Colonic mucosa (tissue), 4 donors: ENCODE measurements around the gene DTD2. TPM values are rescaled to one million over a fixed set of nuclear protein-coding genes. Genes with fewer than 3 reads are reported as not detected.

ENCODE experiments used
- DNase-seq: peaks from one replicate; pipeline ENCODE4 v3.0.0-alpha.2; 2020
- H3K27ac ChIP-seq: fragments of 200-600 bp; one replicate; pipeline ENCODE4 v1.8.0; 2021
- H3K27me3 ChIP-seq: fragments of 200-600 bp; one replicate; pipeline ENCODE4 v1.8.0; 2021
- H3K36me3 ChIP-seq: fragments of 200-600 bp; one replicate; pipeline ENCODE4 v1.8.0; 2021
- H3K4me1 ChIP-seq: fragments of 200-600 bp; one replicate; pipeline ENCODE4 v1.8.0; 2021; ENCODE audit warnings: mild to moderate bottlenecking
- H3K4me3 ChIP-seq: fragments of 200-600 bp; one replicate; pipeline ENCODE4 v1.8.0; 2021
- H3K9ac ChIP-seq, 2 donors: one replicate each; pipeline ENCODE4 v1.7.0; 2013; ENCODE audit warnings: control low read depth in 2 of 2, low read depth in 2 of 2, low read length in 2 of 2
- H3K9me3 ChIP-seq: fragments of 200-600 bp; one replicate; pipeline ENCODE4 v1.8.0; 2021
- CTCF ChIP-seq: fragments of 200-600 bp; IDR thresholded peaks from one replicate; pipeline ENCODE4 v1.8.0; 2022; ENCODE audit warnings: antibody characterized with exemption, mild to moderate bottlenecking
- intact Hi-C: fragments of 100-400 bp; cut with DNase I; formaldehyde crosslinking; loops from one replicate; pipeline ENCODE4 v1.14.1; 2022
- total RNA-seq, 2 donors: library from RNA; stranded (reverse); fragmentation: NEBNext Ultra II Directional in 1 of 2; extraction: Animal tissue kit (Norgen Biotek cat#: 25700) in 1 of 2; gene quantifications; one replicate each; pipeline ENCODE4 v1.2.1, GENCODE V29; 2021
- donor health status: healthy.
- donor health status: DM: no; HTN: no; CAD: no.
- donor health status: DM: no; HTN: no; CAD: no.

The DTD2 gene
- total RNA-seq, 2 donors from 2014 or later, result 13.7 to 16.2 TPM

- Histone ChIP-seq H3K9me3 (no peaks in the 10 kb centered on the region), H3K4me1 (no peaks in the 10 kb centered on the region), H3K27me3 (no peaks in the 10 kb centered on the region), H3K27ac (no peak overlapping the region), H3K4me3 (no peak overlapping the region), H3K9ac (no peak overlapping the region), H3K36me3 (no peaks in the 10 kb centered on the region)
- no peak for TF ChIP-seq CTCF
- intact Hi-C loops, result no loop called here
- no peak for DNase-seq
These were observed 26.6 kb downstream of the DTD2 start for GRCh38 chr14:31430634-31431264.

GRCh38 chr14:31429791-31430190 is 27.5 kb downstream of the DTD2 start:
- Histone ChIP-seq H3K4me3 (no peak overlapping the region), H3K27me3 (no peaks in the 10 kb centered on the region), H3K9me3 (no peaks in the 10 kb centered on the region), H3K27ac (no peak overlapping the region), H3K36me3 (no peaks in the 10 kb centered on the region), H3K4me1 (no peaks in the 10 kb centered on the region), H3K9ac (no peak overlapping the region)
- no peak for DNase-seq
- intact Hi-C loops, result no loop called here
- TF ChIP-seq CTCF, result no peak

GRCh38 chr14:31428011-31428410 is 29.3 kb downstream of the DTD2 start:
- no peak overlapping the region for H3K27ac ChIP-seq
- no peaks in the 10 kb centered on the region for H3K27me3 ChIP-seq
- TF ChIP-seq CTCF, result no peak
- DNase-seq, result no peak
- H3K36me3 ChIP-seq, result no peaks in the 10 kb centered on the region
- no peaks in the 10 kb centered on the region for H3K9me3 ChIP-seq
- no peak overlapping the region for H3K4me3 ChIP-seq
- no peaks in the 10 kb centered on the region for H3K4me1 ChIP-seq
- intact Hi-C loops, result no loop called here
- no peak overlapping the region for H3K9ac ChIP-seq

- no peak for DNase-seq
- Histone ChIP-seq H3K27ac (no peak overlapping the region), H3K36me3 (no peaks in the 10 kb centered on the region), H3K4me3 (no peak overlapping the region), H3K9me3 (no peaks in the 10 kb centered on the region), H3K27me3 (no peaks in the 10 kb centered on the region), H3K9ac (no peak overlapping the region), H3K4me1 (no peaks in the 10 kb centered on the region)
- TF ChIP-seq CTCF, result no peak
- intact Hi-C loops, result no loop called here
These were observed 30.6 kb downstream of the DTD2 start for GRCh38 chr14:31426663-31427062.

- intact Hi-C loops, result no loop called here
- no peak for DNase-seq
- Histone ChIP-seq H3K9ac (no peak overlapping the region), H3K27ac (no peak overlapping the region), H3K36me3 (no peaks in the 10 kb centered on the region), H3K4me3 (no peak overlapping the region), H3K27me3 (no peaks in the 10 kb centered on the region), H3K4me1 (no peaks in the 10 kb centered on the region), H3K9me3 (no peaks in the 10 kb centered on the region)
- no peak for TF ChIP-seq CTCF
These were observed 31.4 kb downstream of the DTD2 start for GRCh38 chr14:31425905-31426304.
